Breast epithelium (tissue), 3 donors: ENCODE results near the gene PFN4.

ENCODE experiments used
- CTCF ChIP-seq, 3 donors: fragments of 450-650 bp; IDR thresholded peaks; one replicate each; pipeline ENCODE4 v1.5.1; 2016 to 2017; ENCODE audit warnings: antibody characterized with exemption in 3 of 3, mild to moderate bottlenecking in 3 of 3, moderate library complexity in 3 of 3
- POLR2A ChIP-seq: fragments of 450-650 bp; IDR thresholded peaks from one replicate; pipeline ENCODE4 v1.6.1; 2016; ENCODE audit warnings: antibody characterized with exemption, mild to moderate bottlenecking, moderate library complexity
- POLR2AphosphoS5 ChIP-seq, 3 donors: sonication (generic); formaldehyde crosslinking; IDR thresholded peaks; one replicate each; pipeline ENCODE4 v1.6.1; 2017; ENCODE audit warnings: antibody characterized with exemption in 3 of 3

GRCh38 chr2:24072259-24072658 is 50.9 kb downstream of the PFN4 start:
- TF ChIP-seq CTCF (IDR thresholded peaks at IDR 0.05) = no peak
- no peak for TF ChIP-seq POLR2A
- TF ChIP-seq POLR2AphosphoS5 (IDR thresholded peaks at IDR 0.05) = no peak
